PC-3 (cell line): ENCODE results near the gene SRRM5. TPM values are rescaled to one million over a fixed set of nuclear protein-coding genes. Genes with fewer than 3 reads are reported as not detected.
"Not testable (repeated sequence)": the region's sequence is repeated elsewhere in the genome, so short reads cannot be mapped to it uniquely, and the experiment has no call there.

Experiments used
- ATAC-seq: fragments of 200-7000 bp; cut with Tn5 transposase; 2 replicates; pipeline ENCODE4 v1.9.1; 2020; ENCODE audit warnings: mild to moderate bottlenecking, moderate library complexity
- BruUV-seq: library from RNA; stranded (reverse); fragments of 400-500 nt; replicated peaks from 2 replicates; lab custom pipeline; 2021; lab: Mats Ljungman, UMichigan
- CTCF ChIA-PET: fragments of 300-600 bp; sonication (Branson Sonifier 250); formaldehyde crosslinking; loops from one replicate; lab custom pipeline; 2022; ENCODE audit warnings: antibody characterized with exemption; lab: Charles Lee
- POLR2A ChIA-PET: fragments of 300-600 bp; sonication (Branson Sonifier 250); formaldehyde crosslinking; loops from one replicate; lab custom pipeline; 2022; ENCODE audit warnings: antibody characterized with exemption; ENCODE audit not compliant: unreplicated experiment; lab: Charles Lee
- DNase-seq: peaks from one replicate; pipeline ENCODE4 v3.0.0-alpha.2; 2015
- H2AFZ ChIP-seq: fragments of 300-600 bp; sonication (generic); 2 replicates; pipeline ENCODE4 v1.6.0; 2016; ENCODE audit warnings: antibody characterized with exemption, low read length
- H3F3A ChIP-seq: fragments of 300-600 bp; sonication (generic); one replicate; pipeline ENCODE4 v1.6.0; 2017; ENCODE audit warnings: antibody characterized with exemption, low read length, control low read depth, mild to moderate bottlenecking; ENCODE audit not compliant: unreplicated experiment
- H3K27ac ChIP-seq: fragments of 300-600 bp; sonication (generic); 2 replicates; pipeline ENCODE4 v1.5.1; 2016; ENCODE audit warnings: mild to moderate bottlenecking, low read length
- H3K27me3 ChIP-seq: fragments of 300-600 bp; sonication (generic); 2 replicates; pipeline ENCODE4 v1.6.1; 2016; ENCODE audit warnings: low read length, mixed read lengths
- H3K36me3 ChIP-seq: fragments of 300-600 bp; sonication (generic); 2 replicates; pipeline ENCODE4 v1.6.1; 2016; ENCODE audit warnings: low read depth, mixed run types, low read length, mixed read lengths
- H3K4me1 ChIP-seq: fragments of 300-600 bp; sonication (generic); 2 replicates; pipeline ENCODE4 v1.5.1; 2016; ENCODE audit warnings: low read length; ENCODE audit not compliant: insufficient read depth
- H3K4me2 ChIP-seq: fragments of 300-600 bp; sonication (generic); 2 replicates; pipeline ENCODE4 v1.6.0; 2016; ENCODE audit warnings: low read length
- H3K4me3 ChIP-seq: fragments of 300-600 bp; sonication (generic); 2 replicates; pipeline ENCODE4 v1.5.1; 2016; ENCODE audit warnings: mild to moderate bottlenecking, low read length, mixed read lengths
- H3K79me2 ChIP-seq: fragments of 300-600 bp; sonication (generic); 2 replicates; pipeline ENCODE4 v1.6.1; 2017; ENCODE audit warnings: low read length, mixed read lengths
- H3K9ac ChIP-seq: fragments of 300-600 bp; sonication (generic); 2 replicates; pipeline ENCODE4 v1.6.0; 2016; ENCODE audit warnings: mild to moderate bottlenecking, low read length
- H3K9me2 ChIP-seq: fragments of 300-600 bp; sonication (generic); replicated peaks from 2 replicates; pipeline ENCODE4 v1.6.1; 2016; ENCODE audit warnings: mixed run types, low read length, mixed read lengths
- H3K9me3 ChIP-seq: fragments of 300-600 bp; sonication (generic); 2 replicates; pipeline ENCODE4 v1.6.1; 2016; ENCODE audit warnings: low read length, mixed read lengths
- H4K20me1 ChIP-seq: fragments of 300-600 bp; sonication (generic); 2 replicates; pipeline ENCODE4 v1.6.1; 2016; ENCODE audit warnings: low read length, mixed read lengths
- CTCF ChIP-seq: fragments of 300-600 bp; sonication (generic); conservative IDR thresholded peaks from 2 replicates; pipeline ENCODE4 v1.5.1; 2017; ENCODE audit warnings: antibody characterized with exemption, low read depth, mild to moderate bottlenecking, low read length
- EZH2 ChIP-seq: fragments of 300-600 bp; sonication (generic); IDR thresholded peaks from one replicate; pipeline ENCODE4 v1.6.1; 2017; ENCODE audit warnings: antibody characterized with exemption, mild to moderate bottlenecking, low read length; ENCODE audit not compliant: unreplicated experiment
- EZH2phosphoT487 ChIP-seq: fragments of 300-600 bp; sonication (generic); IDR thresholded peaks from 2 replicates; pipeline ENCODE4 v1.6.1; 2018; ENCODE audit warnings: mild to moderate bottlenecking, antibody characterized with exemption, low read length, borderline replicate concordance
- intact Hi-C: fragments of 100-400 bp; cut with micrococcal nuclease; formaldehyde crosslinking; loops from 2 replicates; pipeline ENCODE4 v1.9.0; 2023
- total RNA-seq: library from RNA; depleted of rRNA; stranded (reverse); fragments of >200 nt; gene quantifications from 2 replicates; pipeline ENCODE4 v1.2.3, GENCODE V29; 2014

Gene SRRM5
- total RNA-seq, 1 experiment from 2014 or later = 0.11 TPM

GRCh38 chr19:43649514-43649913 is 37.6 kb downstream of the SRRM5 start:
- Histone ChIP-seq H3K9me3 (no peaks in the 10 kb centered on the region), H3K79me2 (no peaks in the 10 kb centered on the region), H3F3A (peaks cover 5% of the 10 kb centered on the region), H3K9me2 (no peaks in the 10 kb centered on the region), H3K27me3 (no peaks in the 10 kb centered on the region), H2AFZ (no peak overlapping the region), H3K4me1 (no peaks in the 10 kb centered on the region), H3K9ac (no peak overlapping the region), H3K27ac (no peak overlapping the region), H3K36me3 (peaks cover 25% of the 10 kb centered on the region), H3K4me2 (no peak overlapping the region), H4K20me1 (no peaks in the 10 kb centered on the region), H3K4me3 (no peak overlapping the region)
- no peak for ATAC-seq
- CTCF ChIA-PET = no interaction called here
- intact Hi-C loops = no loop called here
- POLR2A ChIA-PET = no interaction called here
- no peak for DNase-seq
- TF ChIP-seq EZH2 (no peak), CTCF (no peak), EZH2phosphoT487 (no peak)
- BruUV-seq = no TSS peak

DNA sequence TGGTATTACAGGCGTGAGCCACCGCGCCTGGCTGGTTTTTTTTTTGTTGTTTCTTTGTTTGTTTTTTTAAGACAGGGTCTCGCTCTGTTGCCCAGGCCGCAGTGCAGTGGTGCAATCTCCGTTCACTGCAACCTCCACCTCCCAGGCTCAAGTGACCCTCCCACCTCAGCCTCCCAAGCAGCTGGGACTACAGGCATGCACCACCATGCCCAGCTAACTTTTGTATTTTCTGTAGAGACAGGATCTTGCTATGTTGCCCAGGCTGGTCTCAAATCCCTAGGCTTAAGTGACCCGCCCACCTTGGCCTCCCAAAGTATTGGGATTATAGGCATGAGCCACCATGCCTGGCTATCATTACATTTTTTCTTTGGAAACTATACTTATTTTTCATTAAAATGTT is 38.4 kb downstream of the SRRM5 start:
- H3K4me1 ChIP-seq, H3K27ac ChIP-seq, DNase-seq, ATAC-seq, intact Hi-C loops, H3F3A ChIP-seq, CTCF ChIA-PET, H3K4me2 ChIP-seq, H2AFZ ChIP-seq, H3K9me3 ChIP-seq, H3K9ac ChIP-seq, H3K9me2 ChIP-seq, H4K20me1 ChIP-seq, POLR2A ChIA-PET, BruUV-seq, H3K79me2 ChIP-seq, H3K27me3 ChIP-seq, H3K4me3 ChIP-seq: not testable (repeated sequence)
- peaks cover 26% of the 10 kb centered on the region for H3K36me3 ChIP-seq

GRCh38 chr19:43651758-43652545 is 40.1 kb downstream of the SRRM5 start:
- Histone ChIP-seq H3K27me3 (no peaks in the 10 kb centered on the region), H2AFZ (no peak overlapping the region), H3K9me3 (no peaks in the 10 kb centered on the region), H3F3A (peaks cover 4% of the 10 kb centered on the region), H3K9me2 (no peaks in the 10 kb centered on the region), H3K4me1 (no peaks in the 10 kb centered on the region), H3K4me2 (no peak overlapping the region), H3K36me3 (peaks cover 33% of the 10 kb centered on the region), H3K9ac (no peak overlapping the region), H3K79me2 (no peaks in the 10 kb centered on the region), H4K20me1 (no peaks in the 10 kb centered on the region), H3K27ac (no peak overlapping the region), H3K4me3 (no peak overlapping the region)
- no TSS peak for BruUV-seq
- POLR2A ChIA-PET = no interaction called here
- DNase-seq = peak; percentile 59
- TF ChIP-seq EZH2phosphoT487 (no peak), EZH2 (no peak), CTCF (peak; percentile 61)
- ATAC-seq = peak; percentile 35; the same call in 1 of the 2 replicates
- CTCF ChIA-PET = no interaction called here
- intact Hi-C loops = no loop called here
